Stomach smooth muscle (tissue), 2 donors: ENCODE data around the gene HOXC11.

Source experiments
- H3K27ac ChIP-seq: one replicate; pipeline ENCODE4 v1.7.0; 2013; ENCODE audit warnings: mild to moderate bottlenecking, low read length, inconsistent platforms
- H3K27me3 ChIP-seq, 2 donors: one replicate each; pipeline ENCODE4 v1.7.0; 2013; ENCODE audit warnings: low read length in 2 of 2; ENCODE audit not compliant: insufficient read depth in 2 of 2, control insufficient read depth in 1 of 2
- H3K36me3 ChIP-seq, 2 donors: one replicate each; pipeline ENCODE4 v1.7.0; 2013; ENCODE audit warnings: low read length in 2 of 2; ENCODE audit not compliant: control insufficient read depth in 2 of 2, insufficient read depth in 2 of 2
- H3K4me1 ChIP-seq: one replicate; pipeline ENCODE4 v1.7.0; 2013; ENCODE audit warnings: low read length; ENCODE audit not compliant: control insufficient read depth, insufficient read depth
- H3K4me3 ChIP-seq, 2 donors: one replicate each; pipeline ENCODE4 v1.7.0; 2013; ENCODE audit warnings: low read length in 2 of 2
- H3K9ac ChIP-seq, 2 donors: one replicate each; pipeline ENCODE4 v1.7.0; 2013; ENCODE audit warnings: low read length in 2 of 2, mild to moderate bottlenecking in 1 of 2
- H3K9me3 ChIP-seq, 2 donors: one replicate each; pipeline ENCODE4 v1.7.0; 2013; ENCODE audit warnings: low read length in 2 of 2; ENCODE audit not compliant: control insufficient read depth in 2 of 2
- donor health status: healthy.
- donor health status: Pancreatic carcinoma.

Gene HOXC11

GRCh38 chr12:53972722-53973235 lies at the start of gene HOXC11:
HOXC11 (plus strand) TSS chr12:53973126; CDS start chr12:53973242, 116 bp downstream.
- Histone ChIP-seq H3K27me3 (peaks cover 88 to 98% of the 10 kb centered on the region in 2 donors), H3K36me3 (no peaks in the 10 kb centered on the region), H3K4me3 (no peak within 1 kb of the TSS), H3K27ac (no peak within 1 kb of the TSS), H3K9me3 (no peaks in the 10 kb centered on the region), H3K4me1 (peaks cover 14% of the 10 kb centered on the region), H3K9ac (no peak within 1 kb of the TSS)

- peaks cover 0 to 3% of the 10 kb centered on the region in 2 donors for H3K9me3 ChIP-seq
- no peaks in the 10 kb centered on the region for H3K36me3 ChIP-seq
- H3K27ac ChIP-seq: no peak overlapping the region
- no peak overlapping the region for H3K9ac ChIP-seq
- no peak overlapping the region for H3K4me3 ChIP-seq
- H3K27me3 ChIP-seq: peaks cover 62 to 79% of the 10 kb centered on the region in 2 donors
- peaks cover 10% of the 10 kb centered on the region for H3K4me1 ChIP-seq
These were observed 48.2 kb upstream of the HOXC11 start for GRCh38 chr12:53924521-53925405.

GRCh38 chr12:53927220-53928029 lies 45.5 kb upstream of the HOXC11 start:
- Histone ChIP-seq H3K27me3 (peaks cover 77 to 80% of the 10 kb centered on the region in 2 donors), H3K36me3 (no peaks in the 10 kb centered on the region), H3K9me3 (peaks cover 0 to 5% of the 10 kb centered on the region in 2 donors), H3K4me3 (no peak overlapping the region), H3K27ac (no peak overlapping the region), H3K9ac (no peak overlapping the region), H3K4me1 (peaks cover 10% of the 10 kb centered on the region)

GRCh38 chr12:53928054-53928835 lies 44.7 kb upstream of the HOXC11 start:
- no peak overlapping the region for H3K9ac ChIP-seq
- peaks cover 0 to 5% of the 10 kb centered on the region in 2 donors for H3K9me3 ChIP-seq
- H3K27ac ChIP-seq: no peak overlapping the region
- no peak overlapping the region for H3K4me3 ChIP-seq
- no peaks in the 10 kb centered on the region for H3K36me3 ChIP-seq
- H3K27me3 ChIP-seq: peaks cover 79 to 81% of the 10 kb centered on the region in 2 donors
- peaks cover 10% of the 10 kb centered on the region for H3K4me1 ChIP-seq

GRCh38 chr12:53929527-53929926 lies 43.4 kb upstream of the HOXC11 start:
- Histone ChIP-seq H3K4me3 (no peak overlapping the region), H3K27me3 (peaks cover 85% of the 10 kb centered on the region in 2 donors), H3K9ac (no peak overlapping the region), H3K36me3 (no peaks in the 10 kb centered on the region), H3K27ac (no peak overlapping the region), H3K9me3 (peaks cover 0 to 5% of the 10 kb centered on the region in 2 donors), H3K4me1 (peaks cover 10% of the 10 kb centered on the region)

GRCh38 chr12:53930591-53931255 lies 42.2 kb upstream of the HOXC11 start:
- Histone ChIP-seq H3K36me3 (no peaks in the 10 kb centered on the region), H3K4me1 (peaks cover 10% of the 10 kb centered on the region), H3K27me3 (peaks cover 84 to 86% of the 10 kb centered on the region in 2 donors), H3K9ac (no peak overlapping the region), H3K27ac (no peak overlapping the region), H3K9me3 (peaks cover 0 to 5% of the 10 kb centered on the region in 2 donors), H3K4me3 (no peak overlapping the region)

GRCh38 chr12:53931844-53932581 lies 40.9 kb upstream of the HOXC11 start:
- no peaks in the 10 kb centered on the region for H3K36me3 ChIP-seq
- H3K27me3 ChIP-seq: peaks cover 82 to 86% of the 10 kb centered on the region in 2 donors
- peaks cover 0 to 2% of the 10 kb centered on the region in 2 donors for H3K9me3 ChIP-seq
- H3K27ac ChIP-seq: no peak overlapping the region
- H3K4me3 ChIP-seq: no peak overlapping the region
- H3K9ac ChIP-seq: no peak overlapping the region
- H3K4me1 ChIP-seq: peaks cover 10% of the 10 kb centered on the region

- Histone ChIP-seq H3K36me3 (no peaks in the 10 kb centered on the region), H3K9ac (no peak overlapping the region), H3K4me1 (peaks cover 4% of the 10 kb centered on the region), H3K9me3 (peaks cover 0 to 2% of the 10 kb centered on the region in 2 donors), H3K27ac (no peak overlapping the region), H3K4me3 (no peak overlapping the region), H3K27me3 (peaks cover 86% of the 10 kb centered on the region in 2 donors)
These were observed 40.0 kb upstream of the HOXC11 start for GRCh38 chr12:53932915-53933314.
